ENCODE results near the gene NDUFB7.
"Not testable (repeated sequence)": the region's sequence is repeated elsewhere in the genome, so short reads cannot be mapped to it uniquely, and the experiment has no call there.

NDUFB7 gene

DNA sequence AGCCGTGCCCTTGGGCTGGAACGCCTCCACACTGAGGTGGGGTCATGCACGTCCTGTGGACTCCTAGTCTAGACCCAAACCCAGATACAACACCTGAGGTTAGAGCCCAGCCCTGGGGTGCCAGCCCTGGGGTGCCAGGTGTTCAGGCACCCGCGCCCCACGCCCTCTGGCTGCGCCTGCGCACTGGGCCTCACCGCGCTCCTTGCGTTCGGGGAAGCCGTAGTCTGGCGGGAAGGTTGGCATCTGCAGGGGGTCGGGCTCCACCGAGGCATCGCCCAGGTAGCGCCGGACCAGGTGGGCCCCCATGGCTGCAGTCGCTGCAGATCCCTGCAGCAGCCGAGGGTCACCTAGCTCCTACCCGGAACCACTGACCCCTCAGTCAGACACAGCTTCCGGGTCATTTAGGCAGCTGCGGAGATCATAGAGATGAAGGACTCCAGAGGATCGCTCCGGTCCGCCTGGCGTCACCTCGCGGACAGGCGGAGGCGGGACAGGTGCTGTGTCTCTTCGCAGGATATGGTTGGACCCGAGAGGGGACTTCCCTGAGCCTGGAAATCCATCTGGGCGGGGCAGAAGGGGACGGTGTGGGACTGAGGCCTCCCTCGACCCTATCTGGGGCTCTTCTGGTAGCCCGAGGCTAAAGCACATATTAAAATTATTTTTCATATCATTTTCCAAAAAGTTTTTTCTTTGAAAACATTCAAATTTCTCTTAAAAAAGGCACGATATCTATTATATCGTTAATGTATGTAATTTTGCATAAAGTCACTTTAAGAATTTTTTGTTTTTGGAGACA, at the start of gene NDUFB7:
NDUFB7 (minus strand) TSS at position 372 of the 796 bp plus-strand sequence; CDS start at position 306, 66 bp downstream.
- ChIA-PET CTCF (interaction anchor here (0.6 to 14.1 kb wide), 15 partner anchors 8 to 214 kb away, joined by 3 to 307 read pairs (median 5); partner anchors contain the start of gene ZNF333), POLR2A (interaction anchor here (0.7 kb wide), 1 partner anchor 1625 kb away, joined by 4 read pairs; no protein-coding TSS in a partner anchor)
- peak; percentile 91 for DNase-seq (ENCODE audit: extremely low spot score)
- TF ChIP-seq CTCF (IDR thresholded peaks at IDR 0.05; ENCODE audit: control extremely low read depth, extremely low read depth, low read depth, missing control alignments) = peak; percentile 93

DNA sequence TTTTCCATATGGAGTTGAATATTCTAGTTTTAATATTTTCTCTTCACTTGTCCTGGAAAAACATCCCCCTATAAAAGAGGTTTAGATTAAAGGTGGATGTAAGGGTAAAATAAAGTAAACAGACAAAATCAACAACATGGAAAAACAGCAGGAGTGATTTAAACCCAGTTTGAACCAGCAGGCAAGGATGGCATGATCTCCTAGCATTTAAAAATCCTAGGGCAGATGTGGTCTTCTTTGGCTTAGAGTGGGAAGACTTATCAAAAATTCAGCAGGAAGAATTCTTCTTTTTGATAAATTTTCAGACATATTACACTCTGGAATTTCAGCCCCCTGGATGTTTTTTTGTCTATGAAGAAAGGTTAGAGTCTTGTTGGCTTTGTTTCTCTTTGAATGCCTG, 47.5 kb upstream of the NDUFB7 start:
- CTCF ChIA-PET = interaction anchor here (0.9 to 1.0 kb wide), 2 partner anchors 11 to 135 kb away, joined by 3 read pairs; no protein-coding TSS in a partner anchor
- POLR2A ChIA-PET = no interaction called here
- TF ChIP-seq CTCF (IDR thresholded peaks at IDR 0.05; ENCODE audit: control extremely low read depth, extremely low read depth, low read depth, missing control alignments) = no peak
- DNase-seq (ENCODE audit: extremely low spot score) = no peak

GRCh38 chr19:14616407-14616806, 44.5 kb upstream of the NDUFB7 start:
- POLR2A ChIA-PET = interaction anchor here (0.7 kb wide), 2 partner anchors 12 to 20 kb away, joined by 4 to 7 read pairs; no protein-coding TSS in a partner anchor

GRCh38 chr19:14615623-14616022, 43.8 kb upstream of the NDUFB7 start:
- TF ChIP-seq CTCF (IDR thresholded peaks at IDR 0.05; ENCODE audit: control extremely low read depth, extremely low read depth, low read depth, missing control alignments) = no peak
- CTCF ChIA-PET = interaction anchor here (1.4 kb wide), 1 partner anchor 41 kb away, joined by 3 read pairs; no protein-coding TSS in a partner anchor
- POLR2A ChIA-PET = no interaction called here
- no peak for DNase-seq (ENCODE audit: extremely low spot score)

More at GRCh38 chr19:14616407-14616806, 44.5 kb upstream of the NDUFB7 start:
- DNase-seq (ENCODE audit: extremely low spot score) = no peak
- CTCF ChIA-PET = no interaction called here
- no peak for TF ChIP-seq CTCF (IDR thresholded peaks at IDR 0.05; ENCODE audit: control extremely low read depth, extremely low read depth, low read depth, missing control alignments)

DNA sequence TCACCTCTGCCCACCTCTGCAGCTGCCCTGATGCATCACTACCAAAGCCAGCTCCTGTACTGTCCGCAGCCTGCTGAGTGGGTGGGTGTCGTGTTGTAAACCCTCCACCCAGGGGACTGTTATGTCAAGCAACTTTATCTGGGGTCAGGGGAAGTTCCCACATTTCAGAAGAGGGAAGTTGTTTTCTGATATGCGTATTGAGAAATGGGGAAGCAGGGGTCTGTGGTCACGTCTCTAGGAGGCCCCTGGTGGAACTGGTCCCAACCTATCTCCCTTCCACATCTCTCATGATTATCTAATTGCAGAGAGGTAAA, 42.2 kb upstream of the NDUFB7 start:
- ChIA-PET POLR2A (no interaction called here), CTCF (interaction anchor here (1.4 to 4.7 kb wide), 4 partner anchors 10 to 71 kb away, joined by 4 to 40 read pairs (median 8); partner anchors contain the start of gene NDUFB7)
- TF ChIP-seq CTCF (IDR thresholded peaks at IDR 0.05; ENCODE audit: control extremely low read depth, extremely low read depth, low read depth, missing control alignments) = no peak
- peak; percentile 65 for DNase-seq (ENCODE audit: extremely low spot score)

GRCh38 chr19:14613399-14614098, 41.7 kb upstream of the NDUFB7 start:
- ChIA-PET POLR2A (interaction anchor here (0.7 kb wide), 1 partner anchor 429 kb away, joined by 4 read pairs; no protein-coding TSS in a partner anchor), CTCF (interaction anchor here (1.4 to 4.7 kb wide), 4 partner anchors 9 to 72 kb away, joined by 4 to 40 read pairs (median 8); partner anchors contain the start of gene NDUFB7)
- DNase-seq (ENCODE audit: extremely low spot score) = not testable (repeated sequence)

Measured in GM10248 (cell line).